ENCODE results near the gene NBR1.
"Not testable (repeated sequence)": the region's sequence is repeated elsewhere in the genome, so short reads cannot be mapped to it uniquely, and the experiment has no call there.

NBR1 gene

DNA sequence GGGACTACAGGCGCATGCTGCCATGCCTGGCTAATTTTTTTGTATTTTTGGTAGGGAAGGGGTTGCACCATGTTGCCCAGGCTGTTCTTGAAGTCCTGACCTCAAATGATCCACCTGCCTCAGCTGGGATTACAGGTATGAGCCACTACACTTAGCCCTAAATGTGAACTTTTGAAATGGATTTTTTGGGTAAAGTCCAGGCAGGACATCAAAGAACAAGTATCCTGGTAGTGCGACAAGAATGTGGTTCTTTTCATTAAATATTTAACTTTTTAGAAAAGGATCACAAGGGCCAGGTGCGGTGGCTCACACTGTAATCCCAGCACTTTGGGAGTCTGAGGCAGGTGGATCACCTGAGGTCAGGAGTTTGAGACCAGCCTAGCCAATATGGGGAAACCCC, 15.3 kb upstream of the NBR1 start:
- DNase-seq = no peak

DNA sequence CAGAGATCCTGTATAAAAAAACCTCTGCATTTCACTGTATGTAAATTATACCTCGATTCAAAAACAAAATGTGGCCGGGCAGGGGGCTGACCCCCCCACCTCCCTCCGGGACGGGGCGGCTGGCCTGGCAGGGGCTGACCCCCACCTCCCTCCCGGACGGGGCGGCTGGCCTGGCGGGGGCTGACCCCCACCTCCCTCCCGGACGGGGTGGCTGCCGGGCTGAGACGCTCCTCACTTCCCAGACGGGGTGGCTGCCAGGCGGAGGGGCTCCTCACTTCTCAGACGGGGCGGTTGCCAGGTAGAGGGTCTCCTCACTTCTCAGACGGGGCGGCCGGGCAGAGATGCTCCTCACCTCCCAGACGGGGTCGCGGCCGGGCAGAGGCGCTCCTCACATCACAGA, 11.8 kb upstream of the NBR1 start:
- DNase-seq = not testable (repeated sequence)

DNA sequence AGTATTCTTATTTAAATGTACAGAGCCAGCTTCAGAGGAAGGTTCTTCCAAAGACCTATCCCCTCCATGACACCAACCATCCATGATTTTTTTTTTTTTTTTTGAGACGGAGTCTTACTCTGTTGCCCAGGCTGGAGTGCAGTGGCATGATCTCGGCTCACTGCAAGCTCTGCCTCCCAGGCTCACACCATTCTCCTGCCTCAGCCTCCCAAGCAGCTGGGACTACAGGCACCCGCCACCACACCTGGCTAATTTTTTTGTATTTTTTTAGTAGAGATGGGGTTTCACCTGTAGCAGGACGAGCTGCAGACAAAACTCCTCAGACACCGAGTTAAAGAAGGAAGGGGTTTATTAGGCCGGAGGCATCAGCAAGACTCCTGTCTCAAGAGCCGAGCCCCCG, 11.1 kb upstream of the NBR1 start:
- not testable (repeated sequence) for DNase-seq

DNA sequence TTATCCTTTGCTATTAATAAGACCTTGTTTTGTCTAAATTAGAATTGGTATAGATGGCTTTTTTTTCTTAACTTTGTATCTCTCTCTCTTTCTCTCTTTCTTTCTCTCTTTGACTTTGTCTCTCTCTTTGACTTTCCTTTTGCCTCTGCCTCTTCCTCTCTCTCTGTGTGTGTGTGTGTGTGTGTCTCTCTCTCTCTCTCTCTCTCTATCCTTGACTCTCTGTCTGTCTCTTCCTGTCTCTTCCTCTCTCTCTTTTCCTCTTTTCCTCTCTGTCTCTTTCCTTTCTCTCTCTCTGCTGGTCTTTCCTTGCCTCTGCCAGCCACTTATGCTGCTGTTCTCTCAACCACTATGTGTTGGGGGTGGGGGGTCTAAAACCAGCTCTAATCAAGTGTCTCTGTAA, 5.0 kb upstream of the NBR1 start:
- not testable (repeated sequence) for DNase-seq

DNA sequence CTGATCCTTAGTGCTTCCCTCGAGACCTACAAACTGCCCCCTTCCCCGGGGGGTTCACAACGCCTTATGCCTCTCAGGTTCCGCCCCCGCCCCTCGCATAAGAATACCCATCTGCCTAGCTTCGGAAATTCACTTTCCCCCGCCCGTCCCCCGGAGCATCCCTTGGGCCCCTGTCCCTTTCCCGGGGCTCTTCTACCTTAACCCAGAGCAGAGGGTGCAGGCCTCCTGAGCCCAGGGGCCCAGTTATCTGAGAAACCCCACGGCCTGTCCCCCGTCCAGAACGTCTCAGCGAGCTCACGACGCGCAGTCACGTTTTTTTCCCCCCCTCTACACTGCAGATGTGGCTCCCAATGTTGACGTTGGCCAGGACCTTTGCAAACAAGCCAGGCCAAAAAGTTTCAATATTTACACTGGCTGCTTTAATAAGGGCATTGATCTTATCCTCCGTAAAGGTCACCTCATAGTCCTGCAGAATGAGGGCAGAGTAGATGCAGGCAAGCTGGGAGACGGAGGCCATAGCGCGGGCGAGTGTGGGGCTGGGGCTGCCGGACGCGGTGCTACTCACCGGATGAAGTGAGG, 1.4 kb upstream of the NBR1 start:
- no peak for DNase-seq

DNA sequence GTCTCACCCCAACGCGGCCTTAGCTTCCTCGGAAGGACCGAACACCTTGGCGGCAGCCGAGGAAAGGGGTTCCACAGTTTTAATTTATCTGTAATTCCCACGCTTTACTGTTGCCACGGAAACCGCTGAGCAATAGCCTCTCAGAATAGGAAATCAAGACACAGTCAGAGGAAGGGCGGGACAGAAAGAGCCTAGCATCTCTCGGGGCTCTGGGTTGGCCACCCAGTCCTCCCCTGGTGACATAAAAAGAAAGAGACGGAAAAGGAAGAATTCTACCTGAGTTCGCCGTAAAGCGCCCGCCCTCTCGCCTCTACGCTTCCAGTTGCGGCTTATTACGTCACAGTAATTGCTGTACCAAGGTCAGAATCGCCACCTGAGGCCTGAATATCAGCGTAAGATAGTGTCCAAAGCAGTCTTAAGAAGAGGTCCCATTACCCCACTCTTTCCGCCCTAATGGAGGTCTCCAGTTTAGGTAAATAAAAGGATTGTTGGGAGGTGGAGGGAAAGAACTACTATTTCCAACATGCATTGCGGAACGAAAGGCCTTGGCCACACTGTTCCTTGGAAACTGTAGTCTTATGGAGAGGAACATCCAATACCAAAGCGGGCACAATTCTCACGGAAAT, 761 bp upstream of the NBR1 start:
- DNase-seq = peak; percentile 89

DNA sequence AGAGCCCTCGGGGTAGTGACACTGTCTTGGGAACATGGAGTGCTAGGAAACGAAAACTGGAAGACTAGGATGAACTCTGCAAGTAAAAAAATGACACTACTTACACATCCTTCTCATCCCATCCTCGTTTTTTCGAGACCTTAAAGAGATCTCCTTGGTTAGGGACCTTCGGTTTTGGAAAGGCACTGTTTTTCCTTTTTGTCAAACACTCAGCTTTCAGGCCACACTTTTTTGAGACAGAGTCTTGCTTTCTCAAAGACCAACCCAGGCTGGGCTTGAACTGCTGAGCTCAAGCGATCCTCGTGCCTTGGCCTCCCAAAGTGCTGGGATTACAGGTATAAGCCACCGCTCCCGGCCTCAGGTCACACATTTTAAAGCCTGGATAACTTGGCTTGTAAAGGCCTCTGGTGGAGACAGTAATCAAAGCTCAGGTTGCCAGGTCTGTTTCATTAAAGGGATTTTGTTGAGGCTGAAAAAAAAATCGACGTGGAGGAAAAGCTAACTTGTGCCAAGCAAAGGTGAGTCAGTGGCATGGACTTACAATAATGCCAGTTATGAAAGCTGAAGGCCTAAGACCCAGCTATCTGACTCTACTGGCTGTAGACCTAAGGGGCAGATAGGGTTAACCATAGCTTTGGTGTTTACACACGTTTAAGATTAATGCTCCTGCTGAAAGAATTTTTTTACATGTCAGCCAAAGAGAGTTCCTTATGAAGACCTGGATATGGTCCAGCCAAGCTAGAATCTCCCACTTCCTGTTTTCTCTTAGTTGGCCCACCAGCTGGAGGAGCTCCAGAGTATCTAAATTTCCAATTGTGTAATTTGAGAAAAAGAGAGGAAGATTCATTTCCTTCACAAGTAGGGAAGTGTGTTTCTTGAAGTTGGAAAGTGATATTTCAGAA, 823 bp downstream of the NBR1 start:
- peak; percentile 5 for DNase-seq

DNA sequence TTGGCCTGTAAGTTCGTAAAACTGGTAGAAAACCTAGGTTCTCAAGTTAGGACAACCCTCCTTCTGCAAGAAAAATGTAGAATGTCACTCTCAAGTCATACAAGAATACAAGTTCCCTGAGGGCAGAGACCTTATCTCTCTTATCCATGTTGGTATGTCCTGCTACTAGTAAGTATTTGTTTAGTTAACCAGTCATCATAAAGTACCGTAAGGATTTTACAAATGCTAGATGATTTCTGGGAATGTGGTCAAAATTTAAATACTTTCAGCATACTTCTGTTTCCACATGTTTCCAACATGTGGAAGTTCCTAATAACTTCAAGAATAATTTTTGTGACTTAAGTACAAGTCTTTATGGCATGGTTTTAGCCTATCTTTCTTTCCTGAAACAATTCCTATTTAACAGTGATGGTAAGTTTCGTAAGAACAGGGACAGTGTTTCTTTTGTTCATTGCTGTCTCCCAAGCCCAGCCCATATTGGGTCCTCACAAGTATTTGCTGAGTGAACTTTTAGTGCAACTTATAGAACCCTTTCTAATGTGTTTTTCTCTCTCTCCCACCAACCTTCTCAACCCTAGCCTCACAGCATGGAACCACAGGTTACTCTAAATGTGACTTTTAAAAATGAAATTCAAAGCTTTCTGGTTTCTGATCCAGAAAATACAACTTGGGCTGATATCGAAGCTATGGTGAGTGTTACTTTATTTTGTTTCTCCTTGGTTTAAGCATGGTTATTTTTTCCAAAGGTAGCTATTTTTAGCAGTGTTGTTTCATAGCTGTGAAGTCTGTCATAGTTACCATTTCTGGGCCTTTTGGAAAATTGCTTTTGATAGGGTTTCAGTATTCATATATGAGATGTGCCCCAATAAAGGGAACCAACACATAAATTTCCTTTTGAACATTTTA, 4.5 kb downstream of the NBR1 start:
- no peak for DNase-seq

DNA sequence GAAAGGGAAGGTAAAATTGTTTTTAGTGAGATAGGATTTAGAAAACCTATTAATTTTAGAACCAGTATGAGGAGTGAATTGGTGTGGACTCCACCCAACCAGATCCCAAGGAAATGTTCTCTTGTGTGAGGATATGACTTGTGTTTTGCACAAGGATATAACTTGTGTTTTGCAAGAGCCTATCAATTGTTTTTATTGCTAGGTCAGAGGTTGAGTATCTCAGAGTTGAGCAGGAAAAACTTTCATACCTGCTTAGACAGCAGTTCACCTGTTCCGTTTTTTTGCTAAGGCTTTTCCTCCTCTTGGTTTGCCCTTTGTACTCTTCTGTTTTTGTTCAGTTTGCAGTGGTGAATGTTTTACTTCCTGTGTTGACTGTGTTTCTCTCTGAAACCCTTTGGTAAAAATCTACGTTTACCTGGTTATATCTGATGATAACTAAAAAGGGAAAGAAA, 5.1 kb downstream of the NBR1 start:
- no peak for DNase-seq

DNA sequence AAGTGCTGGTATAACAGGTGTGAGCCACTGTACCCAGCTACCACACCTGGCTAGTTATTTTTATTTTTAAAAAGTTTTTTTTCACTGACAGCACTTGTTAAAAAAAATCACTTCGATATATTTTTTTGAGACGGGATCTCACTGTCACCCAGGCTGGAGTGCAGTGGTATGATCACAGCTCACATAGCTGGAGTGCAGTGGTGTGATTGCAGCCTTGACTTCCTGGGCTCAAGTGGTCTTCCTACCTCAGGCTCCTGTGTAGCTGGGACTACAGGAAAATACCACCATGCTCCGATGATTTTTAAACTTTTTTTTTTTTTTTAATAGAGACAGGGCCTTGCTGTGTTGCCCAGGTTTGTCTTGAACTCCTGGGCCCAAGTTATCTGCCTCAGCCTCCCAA, 12.9 kb downstream of the NBR1 start:
- DNase-seq = no peak

DNA sequence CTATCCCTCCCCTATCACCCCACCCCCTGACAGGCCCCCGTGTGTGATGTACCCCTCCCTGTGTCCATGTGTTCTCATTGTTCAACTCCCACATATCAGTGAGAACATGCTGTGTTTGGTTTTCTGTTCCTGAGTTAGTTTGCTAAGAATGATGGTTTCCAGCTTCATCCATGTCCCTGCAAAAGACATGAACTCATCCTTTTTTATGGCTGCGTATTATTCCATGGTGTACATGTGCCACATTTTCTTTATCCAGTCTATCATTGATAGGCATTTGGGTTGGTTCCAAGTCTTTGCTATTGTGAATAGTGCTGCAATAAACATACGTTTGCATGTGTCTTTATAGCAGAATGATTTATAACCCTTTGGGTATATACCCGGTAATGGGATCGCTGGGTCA, 15.6 kb downstream of the NBR1 start:
- DNase-seq = not testable (repeated sequence)

DNA sequence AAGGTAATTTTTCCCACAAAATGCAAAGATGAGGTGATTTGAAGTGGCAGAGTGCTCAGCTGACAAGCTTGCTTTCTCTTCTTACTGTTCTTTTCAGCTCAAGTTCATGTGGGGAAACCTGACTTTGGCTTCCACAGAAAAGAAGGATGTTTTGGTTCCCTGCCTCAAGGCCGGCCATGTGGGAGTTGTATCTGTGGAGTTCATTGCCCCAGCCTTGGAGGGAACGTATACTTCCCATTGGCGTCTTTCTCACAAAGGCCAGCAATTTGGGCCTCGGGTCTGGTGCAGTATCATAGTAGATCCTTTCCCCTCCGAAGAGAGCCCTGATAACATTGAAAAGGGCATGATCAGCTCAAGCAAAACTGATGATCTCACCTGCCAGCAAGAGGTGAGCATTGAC, 22.2 kb downstream of the NBR1 start:
- DNase-seq = no peak

DNA sequence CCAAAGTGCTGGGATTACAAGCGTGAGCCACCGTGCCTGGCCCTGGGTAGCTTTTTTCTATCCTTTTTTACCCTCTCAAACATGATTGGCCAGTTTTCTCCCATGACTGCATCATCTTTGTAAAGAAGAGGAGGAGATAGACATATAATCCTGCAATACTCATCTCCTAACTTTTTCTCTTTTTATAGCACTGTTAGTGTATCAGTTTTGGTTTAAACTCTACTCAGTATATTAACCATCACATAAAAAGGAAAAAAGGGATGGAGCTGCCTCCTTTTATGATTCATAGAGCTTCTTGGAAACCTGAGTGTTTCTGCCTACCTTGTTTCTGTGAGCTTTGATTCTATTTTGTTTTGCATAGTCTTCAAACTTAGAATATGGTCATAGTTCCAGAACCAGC, 28.6 kb downstream of the NBR1 start:
- DNase-seq = no peak

DNA sequence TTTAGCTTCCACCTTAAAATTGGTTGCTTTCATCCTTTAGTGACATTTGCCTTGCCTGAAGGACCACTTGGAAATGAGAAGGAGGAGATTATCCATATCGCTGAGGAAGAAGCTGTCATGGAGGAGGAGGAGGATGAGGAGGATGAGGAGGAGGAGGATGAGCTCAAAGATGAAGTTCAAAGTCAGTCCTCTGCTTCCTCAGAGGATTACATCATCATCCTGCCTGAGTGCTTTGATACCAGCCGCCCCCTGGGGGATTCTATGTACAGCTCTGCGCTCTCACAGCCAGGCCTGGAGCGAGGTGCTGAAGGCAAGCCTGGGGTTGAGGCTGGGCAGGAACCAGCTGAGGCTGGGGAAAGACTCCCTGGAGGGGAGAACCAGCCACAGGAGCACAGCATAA, 29.1 kb downstream of the NBR1 start:
- DNase-seq = no peak

DNA sequence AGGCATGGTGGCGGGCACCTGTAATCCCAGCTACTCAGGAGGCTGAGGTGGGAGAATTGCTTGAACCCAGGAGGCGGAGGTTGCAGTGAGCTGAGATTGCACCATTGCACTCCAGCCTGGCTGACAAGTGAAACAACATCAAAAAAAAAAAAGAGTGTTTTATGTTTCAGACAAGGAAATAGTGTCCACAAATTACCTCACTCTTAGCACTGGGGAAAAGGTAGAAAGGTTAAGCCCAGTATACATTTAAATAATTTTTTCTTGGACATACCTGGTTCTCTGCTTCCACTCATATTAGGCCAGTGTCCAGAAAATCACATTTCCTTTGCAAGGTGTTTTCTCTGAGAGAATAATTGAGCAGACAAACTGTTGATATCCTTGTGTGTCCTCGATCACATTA, 32.0 kb downstream of the NBR1 start:
- not testable (repeated sequence) for DNase-seq

DNA sequence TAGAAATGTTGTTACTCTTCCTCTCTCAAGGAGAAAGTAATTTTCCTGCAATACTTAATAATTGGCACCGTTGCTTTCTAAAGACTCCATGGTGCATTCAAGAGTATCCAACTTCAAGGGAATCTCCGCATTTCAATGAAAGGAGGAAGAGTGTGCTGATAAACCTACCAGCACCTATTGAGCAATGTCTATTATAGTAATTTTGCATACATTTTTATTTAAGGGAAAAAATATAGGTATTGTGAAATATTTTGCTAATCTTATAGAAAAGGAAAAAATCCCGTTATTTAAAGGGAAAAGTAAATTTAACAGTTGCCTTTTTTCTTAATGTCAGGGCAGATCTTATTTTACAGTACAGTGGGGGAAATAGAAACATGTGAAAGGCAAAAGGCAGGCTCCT, 39.6 kb downstream of the NBR1 start:
- DNase-seq = no peak

DNA sequence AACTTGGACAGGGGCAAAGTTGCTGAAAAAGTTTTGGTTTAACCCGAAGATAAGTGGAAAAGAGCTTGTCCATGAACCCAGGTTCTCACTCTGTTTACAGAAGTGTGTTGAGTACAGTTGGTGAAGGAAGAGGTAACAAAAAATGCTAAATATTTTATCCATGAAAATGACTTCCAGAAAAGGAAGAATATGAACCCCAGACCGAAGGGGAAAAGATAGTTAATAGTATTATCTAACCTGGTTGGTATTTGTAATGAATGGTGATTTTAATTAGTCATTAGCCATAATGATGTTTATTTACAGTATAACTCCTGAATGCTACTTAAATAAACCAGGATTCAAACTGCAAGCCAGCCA, 40.1 kb downstream of the NBR1 start:
- DNase-seq = peak; percentile 8

DNA sequence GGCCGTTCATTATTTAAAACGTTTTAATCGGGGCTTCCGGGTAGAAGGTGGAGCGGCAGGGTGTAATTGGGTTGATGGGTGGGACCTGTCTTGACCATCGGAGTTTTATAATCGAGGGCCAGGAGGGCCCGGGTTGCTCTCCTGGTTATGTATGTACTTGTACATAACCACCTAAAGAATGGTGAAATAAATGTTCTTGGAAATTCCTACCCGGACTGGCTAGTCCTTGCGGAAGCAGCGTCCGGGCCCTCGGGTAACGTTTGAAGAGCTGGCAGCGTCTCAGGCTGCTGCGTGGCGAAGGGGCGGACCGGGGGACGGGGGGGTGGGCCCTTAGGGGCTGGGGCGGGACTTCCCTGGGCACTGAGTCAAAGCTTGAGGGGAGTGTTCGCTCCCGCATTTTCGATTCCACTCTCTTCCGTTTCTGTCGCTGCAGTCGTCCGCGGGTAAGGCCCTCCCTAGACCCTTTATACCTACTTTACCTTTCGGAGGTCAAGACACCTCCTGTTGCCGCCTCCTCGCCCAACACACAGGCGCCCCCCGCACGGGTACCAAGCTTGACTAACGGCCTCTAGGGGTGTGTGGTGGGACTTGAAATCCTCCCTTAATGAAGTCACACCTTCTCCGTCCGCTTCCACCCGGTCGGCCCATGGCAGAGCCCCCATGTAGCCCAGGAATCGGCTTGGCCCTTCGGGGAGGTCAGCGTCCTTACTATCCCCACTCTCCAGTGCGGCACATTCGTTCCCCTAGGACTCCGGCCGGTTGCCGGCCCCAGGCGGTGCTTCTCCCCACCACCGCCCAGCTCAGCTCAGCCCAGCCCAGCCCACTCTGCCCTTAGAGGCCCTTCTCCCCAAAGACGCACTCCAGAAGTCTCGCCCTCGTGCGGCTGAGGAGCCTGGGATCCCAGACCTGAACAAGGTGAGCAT, 40.7 kb downstream of the NBR1 start, which contains the start of gene TMEM106A:
TMEM106A (plus strand) TSS at position 396 of the 923 bp plus-strand sequence. CDS start 1,167 bp downstream, outside the sequence.
- peak; percentile 87 for DNase-seq

DNA sequence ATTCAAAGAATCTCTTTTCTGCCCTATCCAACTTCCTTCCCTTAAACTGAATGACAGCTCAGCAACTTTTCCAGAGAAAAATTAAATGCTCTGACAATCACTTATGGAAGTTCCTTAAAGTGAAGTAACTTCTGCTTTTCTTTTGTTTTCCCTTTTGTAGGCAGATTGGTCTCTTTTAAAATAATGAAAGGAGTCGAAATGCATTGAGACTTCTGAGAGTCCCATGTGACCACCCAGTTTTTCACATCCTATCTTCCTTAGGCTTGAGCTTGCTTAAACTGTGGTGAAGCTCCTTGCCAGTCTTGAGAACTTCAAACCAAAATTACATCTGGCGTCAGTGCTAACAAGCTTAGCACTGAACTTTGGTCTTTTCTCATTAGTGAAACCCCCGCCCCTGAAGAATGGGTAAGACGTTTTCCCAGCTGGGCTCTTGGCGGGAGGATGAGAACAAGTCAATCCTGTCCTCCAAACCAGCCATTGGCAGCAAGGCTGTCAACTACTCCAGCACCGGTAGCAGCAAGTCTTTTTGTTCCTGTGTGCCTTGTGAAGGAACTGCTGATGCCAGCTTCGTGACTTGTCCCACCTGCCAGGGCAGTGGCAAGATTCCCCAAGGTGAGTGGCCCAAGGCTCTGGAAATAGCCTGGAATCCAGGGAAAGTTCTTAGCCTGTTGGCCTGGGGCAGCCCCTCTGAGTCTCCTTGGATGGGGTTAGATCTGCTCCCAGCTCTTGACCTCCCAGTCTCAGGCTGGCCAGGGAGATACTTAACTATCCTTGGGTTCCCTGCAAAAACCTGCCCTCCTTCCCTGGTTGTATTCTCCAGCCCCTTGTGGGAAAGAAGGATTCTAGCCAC, 41.9 kb downstream of the NBR1 start:
- DNase-seq = no peak

DNA sequence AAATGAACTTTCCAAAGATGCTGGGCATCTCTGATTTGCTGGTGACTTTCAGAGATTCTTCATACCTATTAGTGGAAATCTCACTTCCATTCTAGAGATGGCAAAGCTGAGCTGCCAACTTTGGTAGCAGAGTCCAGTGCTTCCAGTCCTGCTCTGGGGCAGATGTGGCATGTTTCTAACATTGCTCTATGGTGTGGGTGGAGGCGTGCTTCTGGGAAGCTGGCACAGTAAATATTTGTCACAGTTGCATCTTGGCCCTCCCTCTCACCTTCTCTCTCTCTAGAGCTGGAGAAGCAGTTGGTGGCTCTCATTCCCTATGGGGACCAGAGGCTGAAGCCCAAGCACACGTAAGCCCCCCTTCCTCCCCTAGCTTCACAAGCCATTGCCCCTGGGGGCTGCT, 42.5 kb downstream of the NBR1 start:
- no peak for DNase-seq

DNA sequence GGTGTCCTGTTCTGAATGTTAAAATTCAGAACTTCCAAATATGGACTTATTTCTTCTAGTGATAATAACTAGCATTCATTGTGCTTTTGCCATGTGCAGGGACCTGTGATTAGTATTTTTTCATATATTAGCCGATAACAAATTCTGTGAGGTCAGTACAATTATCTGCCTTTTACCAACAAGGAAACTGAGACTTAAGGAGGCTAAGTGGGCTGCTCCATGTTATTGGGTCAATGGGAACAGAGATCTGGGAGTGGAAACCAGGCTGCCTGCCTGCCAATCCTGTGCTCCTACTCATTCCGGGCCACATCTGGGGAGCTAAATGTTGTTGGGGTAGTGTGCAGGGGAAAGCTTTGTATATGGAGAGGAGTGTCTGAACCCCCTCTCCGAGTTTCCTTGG, 44.3 kb downstream of the NBR1 start:
- no peak for DNase-seq
